Measurements from ENCODE around the gene UBE2J2. TPM values are rescaled to one million over a fixed set of nuclear protein-coding genes. Genes with fewer than 3 reads are reported as not detected.
A peak's percentile ranks its signal among the peaks of the same experiment; 100 is the strongest.

UBE2J2 gene
- total and polyA plus RNA-seq, 2 donors (not counting 3 experiments of a cell fraction or from before 2014, with no cell fraction given): 60.7 to 80.7 TPM

DNA sequence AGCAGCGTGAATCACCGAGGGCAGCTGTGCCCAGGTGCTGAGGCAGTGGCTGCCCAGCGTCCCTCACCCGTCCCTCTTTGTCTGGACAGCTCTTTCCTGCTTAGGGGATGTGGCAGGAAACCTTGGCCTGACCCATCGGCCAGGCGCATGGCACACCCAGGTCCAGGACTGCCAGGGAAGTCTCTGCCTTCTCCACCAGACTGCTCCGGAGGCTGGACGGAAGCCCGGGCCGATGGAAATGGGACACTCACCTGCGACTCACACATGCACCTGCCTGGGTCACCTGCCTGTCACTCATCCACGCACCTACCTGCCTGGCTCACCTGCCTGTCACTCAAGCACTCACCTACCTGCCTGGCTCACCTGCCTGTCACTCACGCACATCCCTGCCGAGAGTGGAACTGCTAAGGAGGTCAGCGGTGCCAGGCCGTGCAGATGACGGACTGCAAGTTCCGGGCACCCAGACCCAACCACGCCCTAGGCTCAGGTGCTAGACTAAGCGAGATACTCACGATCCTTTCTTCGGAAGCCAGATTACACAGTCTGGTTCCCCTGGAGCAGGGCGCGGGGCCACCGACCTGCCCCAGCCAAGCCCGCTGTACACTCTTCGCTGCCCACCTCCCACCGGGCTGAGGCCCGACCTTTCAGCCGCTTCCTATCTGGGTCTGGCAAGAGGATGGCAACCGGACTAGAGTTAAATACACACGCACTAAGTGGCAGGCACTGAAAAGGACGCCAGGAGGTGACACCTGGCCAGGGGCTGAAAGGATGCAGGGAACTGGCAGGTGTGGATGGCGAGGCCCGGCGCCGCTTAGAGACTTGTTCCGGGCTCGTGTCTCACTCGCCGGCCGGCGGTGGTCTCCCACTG, 1.1 kb downstream of the UBE2J2 start:
- peak overlapping the region; percentile 90 for H3K9ac ChIP-seq (replicated peaks; ENCODE audit: extremely low read depth, insufficient read depth, low read length)
- peak overlapping the region; percentile 43 to 72 (median 64) for H3K4me3 ChIP-seq (replicated peaks in 1 of 3; ENCODE audit: insufficient read depth in 1 of 3, low read depth in 1 of 3, low read length in 3 of 3)
- DNase-seq (ENCODE audit: low read depth, low spot score): peak; percentile 51
- dilution Hi-C loops (cut with MboI; ENCODE audit: extremely low pct_ligation_motif_present, low sequenced_read_pairs): no loop called here
- peak overlapping the region; percentile 32 for H3K4me2 ChIP-seq (ENCODE audit: insufficient read depth, low read length)
- TF ChIP-seq POLR2AphosphoS5 (IDR thresholded peaks at IDR 0.05; ENCODE audit: insufficient read depth, low read depth, low read length): peak; percentile 24
- no peak for TF ChIP-seq EZH2 (IDR thresholded peaks at IDR 0.05; ENCODE audit: borderline replicate concordance, low read depth, low read length, severe bottlenecking)
- H3K79me2 ChIP-seq (ENCODE audit: control insufficient read depth, insufficient read depth, low read length): peaks cover 50% of the 10 kb centered on the region
- H3K27me3 ChIP-seq (ENCODE audit: control insufficient read depth in 2 of 2, insufficient read depth in 2 of 2, low read length in 2 of 2): no peaks in the 10 kb centered on the region
- no peaks in the 10 kb centered on the region for H3K9me1 ChIP-seq (replicated peaks; ENCODE audit: control insufficient read depth, extremely low read depth, insufficient read depth, low read length)
- intact Hi-C loops (cut with micrococcal nuclease): loop anchor here (2.0 to 5.0 kb wide), 3 partner anchors 26 to 260 kb away; partner anchors contain the start of genes C1QTNF12, ISG15 and PUSL1
- no peaks in the 10 kb centered on the region for H3K9me3 ChIP-seq (replicated peaks; ENCODE audit: control insufficient read depth, insufficient read depth, low read length)
- BruUV-seq (replicated peaks): TSS peak; percentile 77
- no peak overlapping the region for H2AFZ ChIP-seq (ENCODE audit: low read depth, low read length)
- H3K4me1 ChIP-seq (ENCODE audit: control insufficient read depth, extremely low read depth, insufficient read depth, low read length): peaks cover 24% of the 10 kb centered on the region
- H4K20me1 ChIP-seq (replicated peaks; ENCODE audit: control insufficient read depth, extremely low read depth, insufficient read depth, low read length): no peaks in the 10 kb centered on the region
- CTCF ChIA-PET: interaction anchor here (1.0 to 2.1 kb wide), 6 partner anchors 18 to 288 kb away, joined by 3 to 11 read pairs (median 7); no protein-coding TSS in a partner anchor
- peak overlapping the region; percentile 69 for H3K27ac ChIP-seq (ENCODE audit: insufficient read depth, low read depth, low read length)
- FAIRE-seq: peak; percentile 69
- POLR2A ChIA-PET: interaction anchor here (0.7 kb wide), 1 partner anchor 41 kb away, joined by 3 read pairs; no protein-coding TSS in a partner anchor
- H3K36me3 ChIP-seq (ENCODE audit: control insufficient read depth in 2 of 2, extremely low read depth in 1 of 2, insufficient read depth in 2 of 2, low read length in 2 of 2): peaks cover 0 to 6% of the 10 kb centered on the region in 2 experiments

DNA sequence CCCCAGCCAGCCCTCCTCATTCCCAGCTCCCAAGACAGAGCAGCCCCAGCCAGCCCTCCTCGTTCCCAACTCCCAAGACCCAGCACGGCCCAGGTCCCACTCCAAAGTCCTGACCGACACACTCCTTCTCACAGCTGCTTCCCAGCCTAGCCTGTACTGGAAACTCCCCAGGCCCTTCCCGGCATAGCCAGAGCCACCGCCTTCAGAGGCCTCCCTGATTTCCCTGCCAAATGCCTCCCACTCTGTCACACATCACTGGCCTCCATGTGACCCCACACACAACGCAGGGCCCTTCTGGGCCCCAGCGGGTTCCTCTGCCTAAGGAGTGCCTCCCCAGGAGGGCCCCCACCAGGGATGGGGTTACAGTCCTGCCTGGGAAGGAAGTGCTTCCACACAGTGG, 2.8 kb downstream of the UBE2J2 start:
- DNase-seq (ENCODE audit: low read depth, low spot score) (no peak), FAIRE-seq (no peak)
- intact Hi-C loops (cut with micrococcal nuclease) (loop anchor here (5.0 kb wide), 1 partner anchor 259 kb away; the partner anchor contains the start of gene ISG15), dilution Hi-C loops (cut with MboI; ENCODE audit: extremely low pct_ligation_motif_present, low sequenced_read_pairs) (no loop called here)
- peaks cover 24% of the 10 kb centered on the region for H3K4me1 ChIP-seq (ENCODE audit: control insufficient read depth, extremely low read depth, insufficient read depth, low read length)
- no peaks in the 10 kb centered on the region for H3K9me3 ChIP-seq (replicated peaks; ENCODE audit: control insufficient read depth, insufficient read depth, low read length)
- no peaks in the 10 kb centered on the region for H4K20me1 ChIP-seq (replicated peaks; ENCODE audit: control insufficient read depth, extremely low read depth, insufficient read depth, low read length)
- no peaks in the 10 kb centered on the region for H3K9me1 ChIP-seq (replicated peaks; ENCODE audit: control insufficient read depth, extremely low read depth, insufficient read depth, low read length)
- TF ChIP-seq, protein P1, sequence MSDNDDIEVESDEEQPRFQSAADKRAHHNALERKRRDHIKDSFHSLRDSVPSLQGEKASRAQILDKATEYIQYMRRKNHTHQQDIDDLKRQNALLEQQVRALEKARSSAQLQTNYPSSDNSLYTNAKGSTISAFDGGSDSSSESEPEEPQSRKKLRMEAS (IDR thresholded peaks at IDR 0.05; ENCODE audit: insufficient read depth, insufficient read length): no peak
- no peak for TF ChIP-seq JUN (IDR thresholded peaks at IDR 0.05; ENCODE audit: borderline replicate concordance, insufficient read depth, insufficient read length, low read depth)
- no peak for TF ChIP-seq POLR2AphosphoS5 (IDR thresholded peaks at IDR 0.05; ENCODE audit: insufficient read depth, low read depth, low read length)
- no peak for TF ChIP-seq FOS (IDR thresholded peaks at IDR 0.05; ENCODE audit: borderline replicate concordance, insufficient read depth, low read length)
- TF ChIP-seq, protein P2, sequence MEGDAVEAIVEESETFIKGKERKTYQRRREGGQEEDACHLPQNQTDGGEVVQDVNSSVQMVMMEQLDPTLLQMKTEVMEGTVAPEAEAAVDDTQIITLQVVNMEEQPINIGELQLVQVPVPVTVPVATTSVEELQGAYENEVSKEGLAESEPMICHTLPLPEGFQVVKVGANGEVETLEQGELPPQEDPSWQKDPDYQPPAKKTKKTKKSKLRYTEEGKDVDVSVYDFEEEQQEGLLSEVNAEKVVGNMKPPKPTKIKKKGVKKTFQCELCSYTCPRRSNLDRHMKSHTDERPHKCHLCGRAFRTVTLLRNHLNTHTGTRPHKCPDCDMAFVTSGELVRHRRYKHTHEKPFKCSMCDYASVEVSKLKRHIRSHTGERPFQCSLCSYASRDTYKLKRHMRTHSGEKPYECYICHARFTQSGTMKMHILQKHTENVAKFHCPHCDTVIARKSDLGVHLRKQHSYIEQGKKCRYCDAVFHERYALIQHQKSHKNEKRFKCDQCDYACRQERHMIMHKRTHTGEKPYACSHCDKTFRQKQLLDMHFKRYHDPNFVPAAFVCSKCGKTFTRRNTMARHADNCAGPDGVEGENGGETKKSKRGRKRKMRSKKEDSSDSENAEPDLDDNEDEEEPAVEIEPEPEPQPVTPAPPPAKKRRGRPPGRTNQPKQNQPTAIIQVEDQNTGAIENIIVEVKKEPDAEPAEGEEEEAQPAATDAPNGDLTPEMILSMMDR (IDR thresholded peaks at IDR 0.05; ENCODE audit: extremely low read depth in 1 of 2, insufficient read depth in 1 of 2, low read depth in 1 of 2, low read length in 2 of 2): no peak
- TF ChIP-seq EZH2 (IDR thresholded peaks at IDR 0.05; ENCODE audit: borderline replicate concordance, low read depth, low read length, severe bottlenecking): no peak
- no peak for TF ChIP-seq POLR2A (IDR thresholded peaks at IDR 0.05; ENCODE audit: low read depth, low read length)
- no peak for TF ChIP-seq GATA2 (IDR thresholded peaks at IDR 0.05; ENCODE audit: insufficient read depth, insufficient read length, low read depth, low read length)
- no peak for TF ChIP-seq MYC (IDR thresholded peaks at IDR 0.05; ENCODE audit: low read depth, low read length)
- H3K79me2 ChIP-seq (ENCODE audit: control insufficient read depth, insufficient read depth, low read length): peaks cover 58% of the 10 kb centered on the region
- H3K27ac ChIP-seq (ENCODE audit: insufficient read depth, low read depth, low read length): peak overlapping the region; percentile 69
- POLR2A ChIA-PET: no interaction called here
- no peak overlapping the region for H2AFZ ChIP-seq (ENCODE audit: low read depth, low read length)
- H3K4me2 ChIP-seq (ENCODE audit: insufficient read depth, low read length): no peak overlapping the region
- H3K9ac ChIP-seq (replicated peaks; ENCODE audit: extremely low read depth, insufficient read depth, low read length): no peak overlapping the region
- no peaks in the 10 kb centered on the region for H3K27me3 ChIP-seq (ENCODE audit: control insufficient read depth in 2 of 2, insufficient read depth in 2 of 2, low read length in 2 of 2)
- CTCF ChIA-PET: interaction anchor here (1.4 to 1.9 kb wide), 3 partner anchors 20 to 286 kb away, joined by 3 to 9 read pairs (median 4); no protein-coding TSS in a partner anchor
- no TSS peak for BruUV-seq (replicated peaks)
- H3K4me3 ChIP-seq (replicated peaks in 1 of 3; ENCODE audit: insufficient read depth in 1 of 3, low read depth in 1 of 3, low read length in 3 of 3): no peak overlapping the region
- peaks cover 0 to 11% of the 10 kb centered on the region in 2 experiments for H3K36me3 ChIP-seq (ENCODE audit: control insufficient read depth in 2 of 2, extremely low read depth in 1 of 2, insufficient read depth in 2 of 2, low read length in 2 of 2)
